Ovary (tissue), 9 donors: ENCODE results near the gene SIX6. TPM values are rescaled to one million over a fixed set of nuclear protein-coding genes. Genes with fewer than 3 reads are reported as not detected.

ENCODE experiments used
- DNase-seq, 5 donors: peaks; one replicate each; pipeline ENCODE4 v3.0.0-alpha.2; 2019 to 2020
- H3K27ac ChIP-seq, 2 donors: fragments of 200-600 bp; one replicate each; pipeline versions ENCODE4 v1.5.1 to v1.8.0; 2019 to 2022
- H3K27me3 ChIP-seq: fragments of 200-600 bp; one replicate; pipeline ENCODE4 v1.8.0; 2022
- H3K36me3 ChIP-seq: fragments of 200-600 bp; sonication (generic); one replicate; pipeline ENCODE4 v1.5.1; 2019
- H3K4me1 ChIP-seq: one replicate; pipeline ENCODE4 v1.8.1; 2013; ENCODE audit warnings: mild to moderate bottlenecking, moderate library complexity; ENCODE audit not compliant: insufficient read depth
- H3K4me3 ChIP-seq: fragments of 200-600 bp; sonication (generic); one replicate; pipeline ENCODE4 v1.5.1; 2017
- H3K9me3 ChIP-seq, 2 donors: fragments of 200-600 bp in 1 of 2; sonication (generic) in 1 of 2; one replicate each; pipeline versions ENCODE4 v1.5.1 to v1.8.1; 2013 to 2019; ENCODE audit warnings: mild to moderate bottlenecking in 1 of 2, moderate library complexity in 1 of 2
- EP300 ChIP-seq: sonication (generic); formaldehyde crosslinking; IDR thresholded peaks from one replicate; pipeline ENCODE4 v1.6.1; 2017; ENCODE audit warnings: antibody characterized with exemption
- POLR2A ChIP-seq: fragments of 450-650 bp; IDR thresholded peaks from one replicate; pipeline ENCODE4 v1.6.1; 2017; ENCODE audit warnings: antibody characterized with exemption, mild to moderate bottlenecking, moderate library complexity
- WGBS, 3 donors: extraction: QIAGEN DNeasy Blood & Tissue Kit in 1 of 3; methylation state at CpG; one replicate each; pipeline versions ENCODE4 v1.1.5 to v1.1.7; 2013 to 2017; 5-methylcytosine and 5-hydroxymethylcytosine counted together
- intact Hi-C, 4 donors: fragments of 100-400 bp; cut with DNase I; formaldehyde crosslinking; loops; one replicate each; pipeline versions ENCODE4 v1.11.0 to v1.15.1; 2022 to 2023
- polyA plus RNA-seq, 2 donors: library from polyadenylated mRNA; stranded (reverse); fragments of 200-250 nt in 1 of 2; fragments of 350-450 nt in 1 of 2; fragmentation: Illumina TruSeq in 1 of 2; extraction: RNeasy Lipid Tissue Mini Kit (QIAGEN cat#74804) in 1 of 2; gene quantifications; one replicate each; pipeline ENCODE4 v1.2.3, GENCODE V29; 2013 to 2014
- total RNA-seq, 7 donors: library from RNA; depleted of rRNA in 2 of 7; stranded (reverse); fragments of >200 nt in 2 of 7; fragmentation: NEBNext Ultra II Directional in 3 of 7; extraction: Animal tissue kit (Norgen Biotek cat#: 25700) in 3 of 7; gene quantifications; one replicate each; pipeline versions ENCODE4 v1.1.0 to v1.2.4, GENCODE V29; 2016 to 2023
- TF ChIP-seq, protein P1 (sequence below), 3 donors: fragments of 450-650 bp in 2 of 3; fragments of 200-600 bp in 1 of 3; IDR thresholded peaks; one replicate each; pipeline versions ENCODE4 v1.5.1 to v1.8.0; 2016 to 2022; ENCODE audit warnings: antibody characterized with exemption in 3 of 3, mild to moderate bottlenecking in 1 of 3
- donor health status: DM: no; HTN: no; CAD: no; lungs with moderate emphysema.
- donor health status: DM: no; HTN: no; CAD: no.
- donor health status: Bipolar disorder and iron deficiency.
- donor health status: DM: yes; HTN: yes; CAD: no.
- donor health status: DM: no; HTN: no; CAD: no.
- donor health status: DM: yes; HTN: yes; CAD: no.

The SIX6 gene
- total and polyA plus RNA-seq, 9 donors: not detected

DNA sequence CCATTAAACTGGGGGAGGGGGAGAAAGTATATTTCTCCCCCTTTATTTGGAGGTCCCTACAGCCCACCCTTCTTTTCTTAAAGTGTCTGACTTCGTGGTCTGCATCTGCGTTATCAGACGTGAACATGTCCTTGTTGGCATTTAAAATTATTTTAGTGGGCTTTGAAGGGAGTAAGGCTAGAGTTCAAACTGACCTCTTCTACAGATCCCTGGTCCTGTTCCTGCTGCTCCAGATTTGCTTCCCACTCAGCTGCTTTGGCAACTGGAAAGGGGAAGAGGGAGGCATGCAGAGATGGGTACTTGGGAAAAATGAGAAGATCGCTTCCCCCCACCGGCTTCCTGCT, 611 bp upstream of the SIX6 start:
- H3K4me3 ChIP-seq: no peak overlapping the region

DNA sequence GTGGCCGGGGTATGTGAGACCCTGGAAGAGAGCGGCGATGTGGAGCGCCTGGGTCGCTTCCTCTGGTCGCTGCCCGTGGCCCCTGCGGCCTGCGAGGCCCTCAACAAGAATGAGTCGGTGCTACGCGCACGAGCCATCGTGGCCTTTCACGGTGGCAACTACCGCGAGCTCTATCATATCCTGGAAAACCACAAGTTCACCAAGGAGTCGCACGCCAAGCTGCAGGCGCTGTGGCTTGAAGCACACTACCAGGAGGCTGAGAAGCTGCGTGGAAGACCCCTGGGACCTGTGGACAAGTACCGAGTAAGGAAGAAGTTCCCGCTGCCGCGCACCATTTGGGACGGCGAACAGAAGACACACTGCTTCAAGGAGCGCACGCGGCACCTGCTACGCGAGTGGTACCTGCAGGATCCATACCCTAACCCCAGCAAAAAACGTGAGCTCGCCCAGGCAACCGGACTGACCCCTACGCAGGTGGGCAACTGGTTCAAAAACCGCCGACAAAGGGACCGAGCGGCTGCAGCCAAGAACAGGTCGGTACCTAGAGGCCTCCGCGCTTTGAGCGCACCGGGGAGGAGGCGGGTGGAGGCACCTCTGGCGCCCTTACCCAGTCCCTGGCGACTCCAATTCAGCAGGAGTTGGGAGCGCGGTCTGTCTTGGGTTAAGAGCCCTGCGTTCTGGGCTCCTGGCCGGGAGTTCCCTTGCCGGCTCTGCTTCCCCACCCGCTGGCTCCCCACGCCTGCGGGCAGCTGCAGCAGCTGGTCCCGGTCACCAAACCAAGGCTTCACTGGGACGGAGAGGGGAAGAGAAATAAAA, 700 bp downstream of the SIX6 start:
- no peak for DNase-seq
- Histone ChIP-seq H3K27me3 (peaks cover 4% of the 10 kb centered on the region), H3K4me1 (no peaks in the 10 kb centered on the region), H3K9me3 (peaks cover 0 to 4% of the 10 kb centered on the region in 2 donors), H3K36me3 (no peaks in the 10 kb centered on the region), H3K27ac (no peak overlapping the region), H3K4me3 (no peak overlapping the region)
- TF ChIP-seq, protein P1, sequence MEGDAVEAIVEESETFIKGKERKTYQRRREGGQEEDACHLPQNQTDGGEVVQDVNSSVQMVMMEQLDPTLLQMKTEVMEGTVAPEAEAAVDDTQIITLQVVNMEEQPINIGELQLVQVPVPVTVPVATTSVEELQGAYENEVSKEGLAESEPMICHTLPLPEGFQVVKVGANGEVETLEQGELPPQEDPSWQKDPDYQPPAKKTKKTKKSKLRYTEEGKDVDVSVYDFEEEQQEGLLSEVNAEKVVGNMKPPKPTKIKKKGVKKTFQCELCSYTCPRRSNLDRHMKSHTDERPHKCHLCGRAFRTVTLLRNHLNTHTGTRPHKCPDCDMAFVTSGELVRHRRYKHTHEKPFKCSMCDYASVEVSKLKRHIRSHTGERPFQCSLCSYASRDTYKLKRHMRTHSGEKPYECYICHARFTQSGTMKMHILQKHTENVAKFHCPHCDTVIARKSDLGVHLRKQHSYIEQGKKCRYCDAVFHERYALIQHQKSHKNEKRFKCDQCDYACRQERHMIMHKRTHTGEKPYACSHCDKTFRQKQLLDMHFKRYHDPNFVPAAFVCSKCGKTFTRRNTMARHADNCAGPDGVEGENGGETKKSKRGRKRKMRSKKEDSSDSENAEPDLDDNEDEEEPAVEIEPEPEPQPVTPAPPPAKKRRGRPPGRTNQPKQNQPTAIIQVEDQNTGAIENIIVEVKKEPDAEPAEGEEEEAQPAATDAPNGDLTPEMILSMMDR (IDR thresholded peaks at IDR 0.05): no peak
- TF ChIP-seq EP300 (no peak), POLR2A (no peak)
- WGBS, 3 donors: 2 to 3% (median 3%) methylated on average over 50 to 58 of the region's 58 CpGs
- intact Hi-C loops: no loop called here

More for the DNA sequence above, 611 bp upstream of the SIX6 start:
- peaks cover 4% of the 10 kb centered on the region for H3K27me3 ChIP-seq
- TF ChIP-seq EP300 (no peak), POLR2A (no peak)
- TF ChIP-seq, protein P1 (IDR thresholded peaks at IDR 0.05): no peak
- H3K27ac ChIP-seq: no peak overlapping the region
- peaks cover 0 to 4% of the 10 kb centered on the region in 2 donors for H3K9me3 ChIP-seq
- no peak for DNase-seq
- no peaks in the 10 kb centered on the region for H3K4me1 ChIP-seq
- H3K36me3 ChIP-seq: no peaks in the 10 kb centered on the region
- 2 to 5% (median 4%) methylated on average over 5 of the region's 5 CpGs for WGBS, 3 donors
- intact Hi-C loops: no loop called here

DNA sequence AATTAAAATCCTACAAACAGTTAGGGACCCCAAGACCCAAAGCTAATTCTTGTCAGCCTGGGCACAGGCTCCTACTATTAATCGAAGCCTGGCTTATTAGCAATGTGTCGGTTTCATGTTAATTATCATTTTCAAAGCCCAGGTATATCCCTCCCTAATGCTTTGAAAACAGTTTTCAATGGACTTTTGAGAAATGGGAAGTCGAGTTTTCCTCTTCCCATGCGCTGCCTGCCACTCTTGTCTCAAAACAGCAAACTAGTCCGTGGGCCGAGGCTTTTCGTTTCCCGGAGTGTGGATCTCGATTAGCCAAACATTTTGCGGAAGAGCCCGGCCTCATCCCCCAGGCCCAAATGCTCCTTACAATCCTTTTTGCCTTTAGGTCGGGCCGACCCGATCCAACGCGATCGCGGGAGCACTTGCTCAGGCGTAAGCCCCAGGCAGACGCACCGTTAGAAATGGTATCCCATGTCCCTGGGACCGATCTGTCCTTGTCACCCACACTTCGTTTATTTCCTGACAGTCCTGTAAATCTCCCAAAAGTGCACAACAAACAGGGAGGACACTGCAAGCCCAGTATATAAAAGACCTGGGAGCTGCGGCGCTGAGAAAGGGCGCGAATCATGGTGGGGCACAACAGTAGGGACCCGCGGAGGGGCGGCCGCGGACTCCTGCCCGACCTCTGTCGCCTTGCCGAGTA, 1.5 kb downstream of the SIX6 start:
- intact Hi-C loops: no loop called here
- H3K9me3 ChIP-seq: peaks cover 0 to 4% of the 10 kb centered on the region in 2 donors
- DNase-seq: no peak
- H3K4me3 ChIP-seq: no peak overlapping the region
- no peak for TF ChIP-seq EP300
- TF ChIP-seq POLR2A: no peak
- TF ChIP-seq, protein P1 (IDR thresholded peaks at IDR 0.05): no peak
- H3K27me3 ChIP-seq: peaks cover 4% of the 10 kb centered on the region
- no peaks in the 10 kb centered on the region for H3K36me3 ChIP-seq
- H3K4me1 ChIP-seq: peaks cover under 1% of the 10 kb centered on the region
- 4 to 8% (median 5%) methylated on average over 35 of the region's 35 CpGs for WGBS, 3 donors
- H3K27ac ChIP-seq: no peak overlapping the region

DNA sequence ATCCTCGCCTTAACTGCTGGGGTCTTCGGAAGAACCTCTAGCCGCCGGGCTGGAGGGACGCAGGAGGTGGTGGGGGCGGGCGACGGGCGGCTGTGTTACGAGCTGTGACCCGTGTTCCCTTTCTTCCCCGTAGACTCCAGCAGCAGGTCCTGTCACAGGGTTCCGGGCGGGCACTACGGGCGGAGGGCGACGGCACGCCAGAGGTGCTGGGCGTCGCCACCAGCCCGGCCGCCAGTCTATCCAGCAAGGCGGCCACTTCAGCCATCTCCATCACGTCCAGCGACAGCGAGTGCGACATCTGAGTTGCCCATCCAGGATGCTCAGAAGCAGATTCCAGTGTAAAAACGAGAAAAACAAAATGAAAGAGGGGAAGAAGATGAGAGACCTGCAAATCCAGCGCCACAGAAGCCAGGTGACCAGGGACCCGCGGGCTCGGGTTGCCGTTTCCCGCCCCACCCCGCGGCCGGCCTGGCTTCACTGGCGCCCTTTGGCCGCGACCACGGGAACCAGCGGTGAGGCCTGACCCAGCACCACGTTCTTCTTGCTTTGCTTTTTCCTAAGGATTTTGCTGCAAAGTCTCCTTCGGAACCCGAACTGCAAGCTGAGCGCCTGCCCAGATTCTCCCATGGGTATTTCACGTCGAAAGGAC, 2.1 kb downstream of the SIX6 start:
- Histone ChIP-seq H3K36me3 (no peaks in the 10 kb centered on the region), H3K27me3 (peaks cover 4% of the 10 kb centered on the region), H3K4me1 (peaks cover 2% of the 10 kb centered on the region), H3K4me3 (no peak overlapping the region), H3K9me3 (peaks cover 0 to 6% of the 10 kb centered on the region in 2 donors), H3K27ac (no peak overlapping the region)
- intact Hi-C loops: no loop called here
- no peak for DNase-seq
- 3 to 6% (median 4%) methylated on average over 40 to 49 of the region's 49 CpGs for WGBS, 3 donors
- TF ChIP-seq EP300: no peak
- TF ChIP-seq, protein P1 (IDR thresholded peaks at IDR 0.05): no peak
